HL-60 (cell line): ENCODE data around the gene NHERF2.
A peak's percentile ranks its signal among the peaks of the same experiment; 100 is the strongest.

Experiments
- DNase-seq, 2 experiments: peaks; one replicate each; pipeline ENCODE4 v3.0.0-alpha.2; 2010 to 2020; ENCODE audit warnings: low read depth in 1 of 2, low spot score in 1 of 2
- H3K27ac ChIP-seq: fragments of 250-450 bp; sonication (Bioruptor Pico); replicated peaks from 2 replicates; pipeline ENCODE4 v1.5.1; 2020; ENCODE audit warnings: mild to moderate bottlenecking, moderate library complexity
- H3K27me3 ChIP-seq: fragments of 250-450 bp; sonication (Bioruptor Pico); 2 replicates; pipeline ENCODE4 v1.5.1; 2021; ENCODE audit warnings: mild to moderate bottlenecking, moderate library complexity; ENCODE audit not compliant: insufficient read depth, poor library complexity, severe bottlenecking
- H3K4me3 ChIP-seq: replicated peaks from 2 replicates; pipeline ENCODE4 v1.5.1; 2011; ENCODE audit warnings: mild to moderate bottlenecking, control low read depth, low read length; ENCODE audit not compliant: insufficient read depth
- GABPA ChIP-seq: IDR thresholded peaks from 2 replicates; pipeline ENCODE4 v1.6.1; 2012; ENCODE audit warnings: low read depth
- POLR2AphosphoS5 ChIP-seq: IDR thresholded peaks from 2 replicates; pipeline ENCODE4 v1.6.1; 2012; ENCODE audit warnings: low read depth
- SPI1 ChIP-seq: IDR thresholded peaks from 2 replicates; pipeline ENCODE4 v1.6.1; 2012; ENCODE audit warnings: low read depth, mild to moderate bottlenecking, borderline replicate concordance
- TF ChIP-seq, protein P1 (sequence below): IDR thresholded peaks from one replicate; pipeline ENCODE4 v1.5.1; 2011; ENCODE audit warnings: low read length, control low read depth, inconsistent platforms; ENCODE audit not compliant: insufficient read depth
- TF ChIP-seq, protein P2 (sequence below): IDR thresholded peaks from 2 replicates; pipeline ENCODE4 v1.6.1; 2012; ENCODE audit warnings: low read depth; ENCODE audit not compliant: insufficient replicate concordance

Gene NHERF2

DNA sequence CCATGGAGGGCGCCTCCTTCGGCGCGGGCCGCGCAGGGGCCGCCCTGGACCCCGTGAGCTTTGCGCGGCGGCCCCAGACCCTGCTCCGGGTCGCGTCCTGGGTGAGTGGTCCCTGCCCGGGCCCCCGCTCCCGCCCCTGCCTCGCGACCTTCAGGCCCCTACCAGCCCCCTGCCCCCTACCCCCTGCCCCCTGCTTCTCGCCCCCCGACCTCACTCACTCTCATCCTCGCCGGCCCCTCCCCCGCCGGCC is 36.7 kb upstream of the NHERF2 start:
- DNase-seq = no peak
- Histone ChIP-seq H3K27ac (no peak overlapping the region), H3K27me3 (peaks cover 26% of the 10 kb centered on the region), H3K4me3 (no peak overlapping the region)
- TF ChIP-seq, protein P1, sequence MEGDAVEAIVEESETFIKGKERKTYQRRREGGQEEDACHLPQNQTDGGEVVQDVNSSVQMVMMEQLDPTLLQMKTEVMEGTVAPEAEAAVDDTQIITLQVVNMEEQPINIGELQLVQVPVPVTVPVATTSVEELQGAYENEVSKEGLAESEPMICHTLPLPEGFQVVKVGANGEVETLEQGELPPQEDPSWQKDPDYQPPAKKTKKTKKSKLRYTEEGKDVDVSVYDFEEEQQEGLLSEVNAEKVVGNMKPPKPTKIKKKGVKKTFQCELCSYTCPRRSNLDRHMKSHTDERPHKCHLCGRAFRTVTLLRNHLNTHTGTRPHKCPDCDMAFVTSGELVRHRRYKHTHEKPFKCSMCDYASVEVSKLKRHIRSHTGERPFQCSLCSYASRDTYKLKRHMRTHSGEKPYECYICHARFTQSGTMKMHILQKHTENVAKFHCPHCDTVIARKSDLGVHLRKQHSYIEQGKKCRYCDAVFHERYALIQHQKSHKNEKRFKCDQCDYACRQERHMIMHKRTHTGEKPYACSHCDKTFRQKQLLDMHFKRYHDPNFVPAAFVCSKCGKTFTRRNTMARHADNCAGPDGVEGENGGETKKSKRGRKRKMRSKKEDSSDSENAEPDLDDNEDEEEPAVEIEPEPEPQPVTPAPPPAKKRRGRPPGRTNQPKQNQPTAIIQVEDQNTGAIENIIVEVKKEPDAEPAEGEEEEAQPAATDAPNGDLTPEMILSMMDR = no peak
- no peak for TF ChIP-seq SPI1
- no peak for TF ChIP-seq POLR2AphosphoS5
- TF ChIP-seq GABPA = no peak
- TF ChIP-seq, protein P2, sequence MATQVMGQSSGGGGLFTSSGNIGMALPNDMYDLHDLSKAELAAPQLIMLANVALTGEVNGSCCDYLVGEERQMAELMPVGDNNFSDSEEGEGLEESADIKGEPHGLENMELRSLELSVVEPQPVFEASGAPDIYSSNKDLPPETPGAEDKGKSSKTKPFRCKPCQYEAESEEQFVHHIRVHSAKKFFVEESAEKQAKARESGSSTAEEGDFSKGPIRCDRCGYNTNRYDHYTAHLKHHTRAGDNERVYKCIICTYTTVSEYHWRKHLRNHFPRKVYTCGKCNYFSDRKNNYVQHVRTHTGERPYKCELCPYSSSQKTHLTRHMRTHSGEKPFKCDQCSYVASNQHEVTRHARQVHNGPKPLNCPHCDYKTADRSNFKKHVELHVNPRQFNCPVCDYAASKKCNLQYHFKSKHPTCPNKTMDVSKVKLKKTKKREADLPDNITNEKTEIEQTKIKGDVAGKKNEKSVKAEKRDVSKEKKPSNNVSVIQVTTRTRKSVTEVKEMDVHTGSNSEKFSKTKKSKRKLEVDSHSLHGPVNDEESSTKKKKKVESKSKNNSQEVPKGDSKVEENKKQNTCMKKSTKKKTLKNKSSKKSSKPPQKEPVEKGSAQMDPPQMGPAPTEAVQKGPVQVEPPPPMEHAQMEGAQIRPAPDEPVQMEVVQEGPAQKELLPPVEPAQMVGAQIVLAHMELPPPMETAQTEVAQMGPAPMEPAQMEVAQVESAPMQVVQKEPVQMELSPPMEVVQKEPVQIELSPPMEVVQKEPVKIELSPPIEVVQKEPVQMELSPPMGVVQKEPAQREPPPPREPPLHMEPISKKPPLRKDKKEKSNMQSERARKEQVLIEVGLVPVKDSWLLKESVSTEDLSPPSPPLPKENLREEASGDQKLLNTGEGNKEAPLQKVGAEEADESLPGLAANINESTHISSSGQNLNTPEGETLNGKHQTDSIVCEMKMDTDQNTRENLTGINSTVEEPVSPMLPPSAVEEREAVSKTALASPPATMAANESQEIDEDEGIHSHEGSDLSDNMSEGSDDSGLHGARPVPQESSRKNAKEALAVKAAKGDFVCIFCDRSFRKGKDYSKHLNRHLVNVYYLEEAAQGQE = no peak

DNA sequence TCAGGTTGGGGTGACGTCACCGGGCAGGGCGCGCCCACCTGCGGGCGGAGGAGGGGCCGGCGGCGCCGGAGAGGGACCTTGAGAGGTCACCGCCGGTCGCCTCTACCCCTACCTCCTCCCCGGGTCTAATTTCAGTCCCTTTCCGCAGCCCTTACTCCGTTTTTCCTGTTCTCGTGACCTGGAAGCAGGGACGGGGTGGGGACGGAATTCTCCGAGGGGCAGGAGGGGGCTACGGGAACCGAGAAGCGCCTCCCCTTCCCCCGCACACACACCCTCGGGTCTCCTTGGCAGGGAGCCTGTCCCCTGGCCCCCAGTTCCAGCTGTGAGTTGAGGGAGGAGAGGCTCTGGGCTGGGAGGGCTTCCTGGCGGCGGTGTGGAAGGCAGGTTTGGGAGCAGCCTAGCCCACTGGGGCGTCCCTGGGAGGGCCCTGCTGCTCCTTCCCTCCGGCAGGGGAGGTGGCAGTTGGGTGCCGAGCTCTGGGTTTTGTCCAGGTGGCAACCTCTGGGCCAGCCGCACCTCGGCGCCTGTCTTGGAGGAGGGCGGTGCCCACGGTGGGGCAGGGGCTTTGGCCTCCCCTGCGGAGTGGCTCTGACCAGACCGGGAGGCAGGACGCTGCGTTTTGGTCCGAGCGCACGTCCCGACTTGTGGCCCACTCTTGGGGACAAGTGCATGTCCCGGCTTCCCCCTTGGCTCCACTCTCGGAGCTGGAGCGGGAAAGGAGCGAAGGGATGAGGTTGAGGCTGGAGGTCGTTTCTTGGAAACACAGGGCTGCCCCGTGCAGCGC is 36.2 kb upstream of the NHERF2 start:
- peaks cover 26% of the 10 kb centered on the region for H3K27me3 ChIP-seq
- no peak overlapping the region for H3K27ac ChIP-seq
- TF ChIP-seq POLR2AphosphoS5 = no peak
- no peak overlapping the region; the same call in 1 of the 2 replicates for H3K4me3 ChIP-seq
- DNase-seq = no peak

DNA sequence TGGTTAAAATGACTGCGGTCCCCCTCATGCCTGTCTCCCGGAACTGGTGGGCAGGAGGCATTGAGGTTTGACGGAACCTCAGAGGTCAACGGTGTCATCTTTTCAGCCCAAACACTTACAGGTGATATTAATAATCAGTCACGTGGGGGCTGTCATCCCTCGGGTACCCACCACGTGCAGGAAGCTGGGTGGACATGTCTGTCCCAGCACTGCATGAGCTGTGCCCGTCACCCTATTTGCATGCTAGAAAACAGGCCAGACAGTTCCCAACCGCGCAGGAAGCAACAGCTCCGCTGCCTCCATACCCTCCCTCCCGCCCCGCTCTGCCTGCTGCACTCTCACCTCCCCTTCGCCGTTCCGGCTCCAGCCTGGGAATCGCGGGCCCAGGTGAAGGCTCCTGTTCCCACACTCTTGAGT is 35.6 kb upstream of the NHERF2 start:
- Histone ChIP-seq H3K27ac (no peak overlapping the region), H3K4me3 (no peak overlapping the region), H3K27me3 (peaks cover 26% of the 10 kb centered on the region)
- no peak for TF ChIP-seq GABPA
- TF ChIP-seq POLR2AphosphoS5 = no peak
- TF ChIP-seq, protein P1 = no peak
- DNase-seq = no peak

DNA sequence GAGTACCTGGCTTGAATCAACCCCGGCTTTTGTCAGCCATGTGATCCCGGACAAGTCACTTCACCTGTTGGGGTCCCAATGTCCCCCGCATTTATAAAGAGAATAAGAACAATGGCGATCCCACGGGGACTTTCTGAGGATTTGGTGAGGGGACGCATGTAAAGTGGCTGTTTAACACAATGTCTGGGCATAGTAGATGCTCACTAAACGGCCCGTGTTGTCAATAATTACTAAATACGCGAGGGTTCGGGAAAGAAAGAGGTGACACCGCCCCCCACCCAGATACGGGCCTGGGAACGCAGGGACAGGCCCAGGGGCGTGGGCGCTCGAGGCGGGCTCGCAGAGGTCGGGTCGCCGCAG is 35.1 kb upstream of the NHERF2 start:
- DNase-seq = no peak
- Histone ChIP-seq H3K27me3 (peaks cover 26% of the 10 kb centered on the region), H3K4me3 (peak overlapping the region; percentile 29), H3K27ac (no peak overlapping the region)
- TF ChIP-seq POLR2AphosphoS5 (no peak), GABPA (no peak), SPI1 (no peak)
- TF ChIP-seq, protein P1 = no peak
- TF ChIP-seq, protein P2 = no peak
